ENCODE results near the gene TMEM178B. TPM values are rescaled to one million over a fixed set of nuclear protein-coding genes. Genes with fewer than 3 reads are reported as not detected.

Gene TMEM178B
- total RNA-seq, 3 donors from 2014 or later (not counting 1 experiment from before 2014, with no cell fraction given), result not detected

GRCh38 chr7:141246426-141246825, 172.6 kb downstream of the TMEM178B start:
- Histone ChIP-seq H3K4me3 (ENCODE audit: low read length) (no peak overlapping the region), H3K4me1 (ENCODE audit: control insufficient read depth, insufficient read depth, low read length) (no peaks in the 10 kb centered on the region), H3K27me3 (ENCODE audit: control insufficient read depth, insufficient read depth, low read length) (no peaks in the 10 kb centered on the region), H3K27ac (ENCODE audit: low read length) (no peak overlapping the region), H3K9me3 (ENCODE audit: control insufficient read depth, insufficient read depth, low read length) (no peaks in the 10 kb centered on the region), H3K36me3 (ENCODE audit: control insufficient read depth, insufficient read depth, low read length) (no peaks in the 10 kb centered on the region)
- 88% methylated on average over 6 of the region's 6 CpGs for WGBS (ENCODE audit: insufficient coverage)
- no peak overlapping the region for H3K27ac Mint-ChIP-seq
- no peaks in the 10 kb centered on the region for H3K4me1 Mint-ChIP-seq
- no peaks in the 10 kb centered on the region for H3K9me3 Mint-ChIP-seq
- intact Hi-C loops (cut with micrococcal nuclease), result loop anchor here (10.0 kb wide), 1 partner anchor 58 kb away; no protein-coding TSS in a partner anchor
- DNase-seq (no peak), ATAC-seq (no peak)
- no peaks in the 10 kb centered on the region for H3K36me3 Mint-ChIP-seq
- TF ChIP-seq CTCF (IDR thresholded peaks at IDR 0.05), result no peak
- peaks cover 12 to 16% of the 10 kb centered on the region in 2 donors for H3K27me3 Mint-ChIP-seq (ENCODE audit: low read depth in 2 of 2)
- no peak overlapping the region for H3K4me3 Mint-ChIP-seq

- ATAC-seq, result no peak
- H3K36me3 ChIP-seq (ENCODE audit: control insufficient read depth, insufficient read depth, low read length), result no peaks in the 10 kb centered on the region
- no peak overlapping the region for H3K27ac Mint-ChIP-seq
These were observed 177.3 kb downstream of the TMEM178B start for GRCh38 chr7:141251180-141251579.

GRCh38 chr7:141251957-141252356, 178.1 kb downstream of the TMEM178B start:
- Mint-ChIP-seq H3K9me3 (no peaks in the 10 kb centered on the region), H3K4me3 (no peak overlapping the region), H3K27ac (no peak overlapping the region), H3K4me1 (no peaks in the 10 kb centered on the region), H3K27me3 (ENCODE audit: low read depth in 2 of 2) (peaks cover 7 to 12% of the 10 kb centered on the region in 2 donors), H3K36me3 (no peaks in the 10 kb centered on the region)
- TF ChIP-seq CTCF (IDR thresholded peaks at IDR 0.05), result no peak
- Histone ChIP-seq H3K4me1 (ENCODE audit: control insufficient read depth, insufficient read depth, low read length) (no peaks in the 10 kb centered on the region), H3K36me3 (ENCODE audit: control insufficient read depth, insufficient read depth, low read length) (no peaks in the 10 kb centered on the region), H3K27me3 (ENCODE audit: control insufficient read depth, insufficient read depth, low read length) (no peaks in the 10 kb centered on the region), H3K27ac (ENCODE audit: low read length) (no peak overlapping the region), H3K9me3 (ENCODE audit: control insufficient read depth, insufficient read depth, low read length) (no peaks in the 10 kb centered on the region), H3K4me3 (ENCODE audit: low read length) (no peak overlapping the region)
- DNase-seq (no peak), ATAC-seq (no peak)
- intact Hi-C loops (cut with micrococcal nuclease), result no loop called here
- 88% methylated on average over 2 of the region's 2 CpGs for WGBS (ENCODE audit: insufficient coverage)

More at GRCh38 chr7:141251180-141251579, 177.3 kb downstream of the TMEM178B start:
- Histone ChIP-seq H3K4me1 (ENCODE audit: control insufficient read depth, insufficient read depth, low read length) (no peaks in the 10 kb centered on the region), H3K27ac (ENCODE audit: low read length) (no peak overlapping the region), H3K27me3 (ENCODE audit: control insufficient read depth, insufficient read depth, low read length) (no peaks in the 10 kb centered on the region), H3K4me3 (ENCODE audit: low read length) (no peak overlapping the region), H3K9me3 (ENCODE audit: control insufficient read depth, insufficient read depth, low read length) (no peaks in the 10 kb centered on the region)
- DNase-seq, result no peak
- Mint-ChIP-seq H3K4me3 (no peak overlapping the region), H3K36me3 (no peaks in the 10 kb centered on the region), H3K27me3 (ENCODE audit: low read depth in 2 of 2) (peaks cover 4 to 12% of the 10 kb centered on the region in 2 donors), H3K4me1 (no peaks in the 10 kb centered on the region), H3K9me3 (no peaks in the 10 kb centered on the region)
- intact Hi-C loops (cut with micrococcal nuclease), result no loop called here
- TF ChIP-seq CTCF (IDR thresholded peaks at IDR 0.05), result no peak
- WGBS (ENCODE audit: insufficient coverage), result 81% methylated on average over 1 of the region's 1 CpG

GRCh38 chr7:141257597-141257996, 183.7 kb downstream of the TMEM178B start:
- no peak overlapping the region for H3K27ac Mint-ChIP-seq
- no peaks in the 10 kb centered on the region for H3K27me3 ChIP-seq (ENCODE audit: control insufficient read depth, insufficient read depth, low read length)
- intact Hi-C loops (cut with micrococcal nuclease), result no loop called here
- H3K4me3 Mint-ChIP-seq, result no peak overlapping the region
- TF ChIP-seq CTCF (IDR thresholded peaks at IDR 0.05), result no peak
- no peak overlapping the region for H3K4me3 ChIP-seq (ENCODE audit: low read length)
- H3K4me1 ChIP-seq (ENCODE audit: control insufficient read depth, insufficient read depth, low read length), result no peaks in the 10 kb centered on the region
- no peaks in the 10 kb centered on the region for H3K4me1 Mint-ChIP-seq
- H3K36me3 Mint-ChIP-seq, result peaks cover 18% of the 10 kb centered on the region
- no peaks in the 10 kb centered on the region for H3K36me3 ChIP-seq (ENCODE audit: control insufficient read depth, insufficient read depth, low read length)
- DNase-seq (no peak), ATAC-seq (no peak)
- H3K9me3 Mint-ChIP-seq, result peaks cover 7% of the 10 kb centered on the region in 2 donors
- H3K9me3 ChIP-seq (ENCODE audit: control insufficient read depth, insufficient read depth, low read length), result no peaks in the 10 kb centered on the region
- H3K27ac ChIP-seq (ENCODE audit: low read length), result no peak overlapping the region
- peaks cover 11 to 16% of the 10 kb centered on the region in 2 donors for H3K27me3 Mint-ChIP-seq (ENCODE audit: low read depth in 2 of 2)
- WGBS (ENCODE audit: insufficient coverage), result no CpG with 5 or more reads among the region's 2 CpGs

Data from natural killer cell (primary cell).